ENCODE measurements around the gene GLIPR1.
"Not testable (repeated sequence)": the region's sequence is repeated elsewhere in the genome, so short reads cannot be mapped to it uniquely, and the experiment has no call there.

Gene GLIPR1

DNA sequence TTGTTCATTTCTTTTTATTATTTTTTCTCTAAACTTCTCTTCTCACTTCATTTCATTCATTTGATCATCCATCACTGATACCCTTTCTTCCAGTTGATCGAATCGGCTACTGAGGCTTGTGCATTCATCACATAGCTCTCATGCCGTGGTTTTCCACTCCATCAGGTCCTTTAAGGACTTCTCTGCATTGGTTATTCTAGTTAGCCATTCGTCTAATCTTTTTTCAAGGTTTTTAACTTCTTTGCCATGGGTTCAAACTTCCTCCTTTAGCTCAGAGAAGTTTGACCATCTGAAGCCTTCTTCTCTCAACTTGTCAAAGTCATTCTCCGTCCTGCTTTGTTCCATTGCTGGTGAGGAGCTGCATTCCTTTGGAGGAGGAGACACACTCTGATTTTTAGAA is 41.6 kb downstream of the GLIPR1 start:
- DNase-seq = not testable (repeated sequence)

- no peak for DNase-seq
Measured at GRCh38 chr12:75525263-75525662, 44.7 kb downstream of the GLIPR1 start.

GRCh38 chr12:75526655-75527511 is 46.3 kb downstream of the GLIPR1 start:
- DNase-seq = no peak

DNA sequence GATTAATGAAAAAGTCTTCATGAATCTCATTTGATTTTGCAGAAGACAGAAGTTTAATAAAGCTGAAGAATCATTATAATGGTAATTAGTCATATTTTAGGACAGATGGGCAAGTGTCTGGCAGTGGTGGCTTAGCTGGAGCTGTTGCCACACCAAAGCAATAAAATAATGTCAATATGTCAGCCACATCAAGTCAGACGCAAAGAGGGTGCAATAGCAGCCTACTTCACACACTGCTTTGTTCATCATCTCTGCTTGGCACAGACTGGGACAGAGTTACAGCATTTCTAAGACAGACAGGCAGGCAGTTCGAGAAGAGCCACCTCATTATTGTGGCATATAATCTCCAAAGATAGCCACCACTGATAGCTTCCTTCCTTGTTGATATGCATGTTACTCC is 47.7 kb downstream of the GLIPR1 start:
- no peak for DNase-seq

DNA sequence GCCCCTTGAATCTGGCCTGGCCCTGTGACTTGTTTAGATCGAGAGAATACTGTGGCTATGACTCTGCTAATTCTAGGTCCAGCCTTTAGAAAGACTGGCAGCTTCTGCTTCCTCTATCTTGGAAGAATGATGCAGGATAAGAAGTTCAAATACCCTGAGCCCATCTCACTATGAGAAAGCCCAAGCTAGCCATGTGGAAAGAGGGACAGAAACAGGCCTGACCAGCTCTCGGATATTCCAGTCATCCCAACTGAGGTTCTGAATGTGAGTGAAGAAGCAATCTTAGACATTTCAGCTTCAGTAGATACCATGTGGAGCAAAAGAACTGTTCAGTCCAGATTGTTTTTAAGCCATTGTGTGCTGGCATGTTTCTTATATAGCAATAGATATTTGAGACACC is 48.1 kb downstream of the GLIPR1 start:
- no peak for DNase-seq

- DNase-seq = no peak
Measured at GRCh38 chr12:75529316-75529715, 48.8 kb downstream of the GLIPR1 start.

DNA sequence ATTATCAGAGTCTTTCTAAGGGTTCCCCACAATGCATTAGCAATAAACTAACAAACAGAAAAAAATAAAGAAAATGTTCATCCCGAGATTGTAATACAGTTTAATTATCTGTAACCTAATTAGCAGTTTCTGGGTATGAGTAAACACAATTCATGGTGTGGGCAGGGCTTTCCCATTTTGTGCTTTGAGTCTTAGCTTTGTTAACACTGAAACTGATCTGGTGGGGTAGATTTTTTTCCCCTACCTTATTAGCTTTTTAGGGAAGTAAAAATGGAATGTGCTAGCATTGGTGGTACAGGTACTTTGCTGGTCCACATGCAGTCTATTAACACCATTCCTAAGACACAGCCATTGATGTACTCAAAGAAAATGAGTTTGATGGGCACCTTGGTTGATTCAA is 49.3 kb downstream of the GLIPR1 start:
- DNase-seq = no peak

- DNase-seq = no peak
Measured at GRCh38 chr12:75533239-75533638, 52.7 kb downstream of the GLIPR1 start.

DNA sequence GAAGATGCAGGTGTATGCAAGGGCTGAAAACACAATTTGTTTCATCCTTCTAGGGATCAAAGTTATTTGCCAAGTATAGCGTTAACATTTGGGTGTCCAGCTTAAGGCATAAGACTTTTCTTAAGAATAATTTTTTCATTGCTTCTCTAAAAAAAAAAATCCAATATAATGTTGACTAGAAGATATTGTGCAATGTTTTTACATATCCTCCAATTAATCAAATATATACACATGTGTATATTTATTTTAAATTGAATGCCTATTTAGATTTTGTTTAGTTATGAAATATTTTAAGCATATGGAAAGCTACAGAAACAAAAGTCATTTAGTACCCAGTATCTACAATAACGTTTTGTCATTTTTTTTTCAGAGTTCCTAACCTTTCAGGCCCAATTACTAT is 59.3 kb downstream of the GLIPR1 start:
- DNase-seq = no peak

- DNase-seq = no peak
Measured at GRCh38 chr12:75542942-75543341, 62.4 kb downstream of the GLIPR1 start.

DNA sequence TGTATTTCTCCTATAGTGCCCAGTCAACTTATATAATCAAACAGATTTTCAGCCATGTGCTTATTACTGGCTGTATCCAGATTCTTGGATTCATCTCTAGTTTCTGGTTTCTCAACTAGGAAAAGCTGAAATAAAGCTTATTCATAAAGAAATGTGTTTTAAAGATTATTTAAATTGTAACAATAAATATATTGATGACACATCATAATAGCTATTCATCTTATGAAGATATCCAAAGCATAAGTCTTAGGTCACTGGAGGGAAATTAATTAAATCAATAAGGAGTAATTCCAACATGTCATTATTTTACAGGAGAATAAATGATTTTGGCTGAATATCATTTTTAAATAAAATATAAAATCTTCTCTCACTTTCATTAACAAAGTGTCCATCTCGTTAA is 63.0 kb downstream of the GLIPR1 start:
- DNase-seq = no peak

DNA sequence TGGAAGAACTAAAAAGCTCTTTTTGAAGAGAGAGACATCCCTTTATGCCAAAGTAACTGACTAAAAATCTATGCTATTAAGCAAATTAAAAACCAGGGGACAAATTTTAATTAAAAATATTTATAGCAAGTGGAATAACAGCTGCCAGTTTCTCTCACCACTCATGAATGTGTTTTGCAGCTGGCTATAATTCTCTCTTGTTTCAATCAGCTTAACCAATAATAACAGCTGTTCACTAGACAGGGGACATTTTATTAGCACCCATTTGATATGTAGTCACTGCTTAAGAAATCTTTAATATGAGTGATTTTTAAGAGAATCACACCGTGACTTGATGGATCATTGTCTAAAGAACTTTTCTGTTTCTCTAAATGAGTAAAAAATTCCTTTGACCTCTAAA is 65.1 kb downstream of the GLIPR1 start:
- no peak for DNase-seq

- no peak for DNase-seq
Measured at GRCh38 chr12:75548879-75549278, 68.3 kb downstream of the GLIPR1 start.

DNA sequence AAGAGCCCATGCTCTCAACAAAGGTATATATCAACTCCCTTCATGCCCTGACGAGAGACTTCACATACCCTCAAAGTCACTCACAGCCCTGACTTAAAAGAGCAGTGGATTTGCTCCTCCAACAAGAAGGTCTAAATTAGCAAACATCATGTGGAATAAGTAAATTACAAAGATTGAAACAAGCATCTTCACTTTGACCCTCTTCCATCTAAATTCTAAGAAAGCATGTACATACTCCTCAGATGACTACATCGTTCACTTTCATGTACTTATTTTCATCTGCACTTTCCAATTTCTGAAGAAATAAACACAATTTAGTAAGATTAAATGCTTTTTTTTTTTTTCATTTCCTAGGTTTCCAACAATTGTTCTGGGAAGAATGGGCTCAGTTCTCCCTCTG is 69.4 kb downstream of the GLIPR1 start:
- no peak for DNase-seq

DNA sequence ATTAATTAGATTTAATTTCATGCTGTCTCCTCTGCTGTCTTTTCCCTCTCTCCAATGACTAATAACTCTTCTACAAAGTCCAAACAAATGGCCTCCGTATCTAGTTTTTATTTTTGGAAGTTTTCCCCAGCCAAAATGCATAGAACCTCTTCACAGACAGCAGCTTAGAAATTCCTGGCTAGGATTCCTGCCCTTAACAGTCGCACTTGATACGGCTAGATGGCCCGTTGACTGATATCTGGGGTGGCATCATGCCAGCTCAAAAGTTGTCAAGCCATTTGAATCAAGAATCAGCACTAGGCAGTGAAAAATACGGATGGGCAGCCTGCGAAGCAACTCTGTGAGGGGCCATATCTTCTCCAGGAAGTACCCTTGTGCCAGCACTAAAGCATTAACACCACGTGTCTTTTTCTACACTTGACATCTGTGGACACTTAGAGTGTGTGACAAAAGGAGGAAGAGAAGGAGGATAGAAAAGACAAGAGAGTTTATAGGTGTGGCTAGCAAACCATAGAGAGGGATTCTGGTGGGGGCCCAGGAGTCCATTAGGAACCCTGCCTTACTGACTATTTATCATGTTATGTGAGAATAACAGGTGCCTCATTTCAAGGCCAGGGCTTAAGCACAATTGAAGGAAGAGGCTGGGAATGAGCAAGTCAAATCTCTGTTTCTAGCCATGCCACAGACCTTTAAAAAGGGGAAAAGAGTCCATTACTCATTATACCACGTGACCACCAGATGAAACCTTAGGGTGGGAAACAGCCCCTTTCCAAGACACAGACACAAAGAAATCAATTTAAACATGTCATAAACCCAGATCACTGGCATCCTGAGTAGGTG is 70.1 kb downstream of the GLIPR1 start:
- no peak for DNase-seq

DNA sequence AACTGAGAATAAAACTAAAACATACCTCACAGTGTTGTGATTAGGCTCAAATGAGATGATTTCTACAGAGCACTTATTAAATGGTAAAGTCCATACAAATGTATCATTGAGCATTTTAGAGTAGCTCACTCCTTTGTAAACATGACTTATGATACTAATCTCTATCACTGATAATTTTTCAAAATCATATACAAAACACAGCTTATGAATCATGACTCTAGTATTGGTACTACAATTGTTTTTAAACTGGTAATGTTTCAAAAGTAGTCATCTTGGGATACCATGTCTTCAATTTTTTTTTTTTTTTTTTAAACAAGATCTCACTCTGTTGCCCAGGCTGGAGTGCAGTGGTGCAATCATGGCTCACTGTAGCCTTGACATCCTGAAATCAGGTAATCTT is 70.9 kb downstream of the GLIPR1 start:
- no peak for DNase-seq

DNA sequence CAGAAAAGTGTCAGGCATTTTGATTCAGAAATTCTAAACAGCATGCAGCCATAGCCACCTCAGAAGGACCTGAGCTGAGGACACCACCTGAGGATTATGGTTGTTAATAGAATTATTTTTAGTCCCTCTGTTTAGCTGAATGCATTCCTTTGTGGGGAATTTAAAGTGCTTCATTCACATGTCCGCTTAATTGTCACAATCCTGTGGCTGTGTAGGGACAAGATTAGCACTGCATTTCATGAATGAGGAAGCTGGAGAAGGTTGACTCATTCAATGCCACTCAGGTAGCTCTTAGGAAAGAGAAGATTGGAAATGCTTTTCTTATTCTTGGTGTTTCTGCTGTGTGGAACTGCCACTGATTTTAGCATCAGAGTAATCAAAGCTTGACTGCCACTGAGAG is 72.8 kb downstream of the GLIPR1 start:
- DNase-seq = no peak

Measured in effector CD4-positive, alpha-beta T cell (primary cell).